ENCODE data around the gene EFNA5.

DNA sequence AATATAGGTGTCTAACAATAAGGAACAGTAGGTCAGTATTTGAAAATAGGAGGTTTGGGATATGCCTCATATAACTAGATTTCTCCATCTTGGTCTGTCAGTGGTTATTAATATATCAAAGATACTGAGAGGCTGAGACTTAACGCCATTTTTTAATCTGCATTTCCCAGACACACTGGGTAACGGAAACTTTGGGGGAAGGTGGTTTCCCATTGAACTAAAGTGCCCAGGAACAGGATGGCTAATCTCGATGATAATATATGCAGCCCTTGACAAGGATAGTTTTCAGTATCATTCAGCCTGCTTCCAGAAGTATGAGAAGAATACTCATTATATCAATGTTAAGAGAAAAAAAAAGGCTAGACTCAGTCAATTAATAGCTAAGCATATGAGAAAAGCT is 30.7 kb downstream of the EFNA5 start:
- TF ChIP-seq CTCF (IDR thresholded peaks at IDR 0.05) = no peak
- TF ChIP-seq POLR2A (IDR thresholded peaks at IDR 0.05) = no peak

Data from prostate gland (tissue), 2 donors.